ENCODE data around the gene NEDD1.

Gene NEDD1

DNA sequence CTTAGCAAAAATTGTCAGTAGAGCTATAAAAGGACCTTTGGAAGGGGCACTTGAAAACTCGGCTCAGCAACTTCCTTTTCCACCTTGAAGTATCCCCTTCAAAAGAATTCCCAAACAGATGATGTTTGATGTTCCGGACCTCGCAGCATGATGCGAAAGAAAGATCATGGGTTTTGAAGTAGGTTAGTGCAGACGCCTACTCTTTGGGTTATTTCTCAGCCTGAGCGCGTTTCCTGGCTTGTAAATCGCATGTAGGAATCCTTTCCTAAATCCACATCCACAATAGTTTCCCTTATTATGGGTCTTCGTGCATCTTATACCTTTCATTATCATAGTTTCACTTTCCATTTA, 584 bp upstream of the NEDD1 start:
- DNase-seq = no peak

DNA sequence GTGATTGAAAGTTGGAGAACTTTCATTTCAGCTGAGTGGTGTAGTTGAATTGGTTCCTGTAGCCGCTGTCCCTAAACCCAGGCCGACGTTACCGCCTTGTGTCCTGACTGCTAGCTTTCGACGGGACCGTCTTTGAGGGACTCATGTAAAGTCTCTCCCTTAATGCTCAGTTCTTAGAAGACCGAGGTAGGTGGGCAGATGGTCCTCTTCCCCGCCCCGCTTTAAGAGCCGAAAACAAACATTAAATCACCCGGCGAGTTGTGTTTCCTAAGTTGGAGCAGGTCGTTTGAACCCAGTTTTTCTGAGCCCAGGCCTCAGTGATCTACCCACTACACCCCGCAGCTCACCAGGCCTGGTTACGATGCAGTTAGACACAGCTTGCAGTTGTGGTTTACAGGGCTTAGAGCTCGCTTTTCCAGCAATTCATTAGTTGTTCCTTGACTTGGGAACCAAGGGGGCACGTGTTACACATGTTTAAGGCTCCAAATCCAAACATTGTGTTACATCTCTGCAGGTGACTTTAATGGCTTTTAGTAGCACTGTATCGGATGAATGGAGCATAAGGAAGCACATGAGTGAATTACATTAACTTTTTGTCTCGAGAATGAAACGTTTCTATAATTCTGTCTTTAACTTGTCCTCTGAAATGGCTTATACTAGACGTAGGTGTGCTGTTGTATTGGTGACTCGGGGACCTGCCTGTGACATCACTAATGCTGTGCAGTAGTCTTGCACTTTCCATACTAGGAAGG, 790 bp downstream of the NEDD1 start:
- no peak for DNase-seq

DNA sequence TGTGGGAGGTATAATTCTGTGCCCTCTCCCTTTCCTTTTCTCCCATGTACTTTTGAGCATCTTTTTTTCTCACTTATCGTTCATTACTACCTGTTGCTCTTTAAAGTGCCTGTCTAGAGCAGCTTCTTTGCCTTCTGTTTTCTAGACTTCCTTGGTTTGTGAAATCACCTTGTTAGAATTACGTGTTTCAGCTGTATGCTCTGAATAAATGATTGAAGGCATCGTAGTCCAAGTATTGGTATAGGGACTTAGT, 1.3 kb downstream of the NEDD1 start:
- no peak for DNase-seq

DNA sequence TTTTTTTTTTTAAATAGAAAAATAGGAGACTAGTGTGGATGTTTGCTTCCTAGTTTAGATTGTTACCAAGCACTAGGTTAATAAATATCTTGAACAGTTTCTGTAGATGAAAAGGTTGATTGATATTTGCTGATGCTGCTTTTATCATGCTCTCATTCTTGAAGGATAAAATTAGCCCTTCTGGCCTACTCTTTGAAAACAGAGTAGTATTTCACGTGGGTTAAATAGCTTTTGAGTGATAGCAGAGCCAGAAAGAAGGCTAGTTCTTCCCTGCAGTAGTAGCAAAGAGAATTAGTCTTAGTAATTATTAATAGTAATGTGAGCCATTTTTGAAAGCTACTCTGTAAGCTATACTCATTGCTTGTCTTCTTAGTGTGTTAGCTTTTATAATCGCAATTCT, 5.2 kb downstream of the NEDD1 start:
- no peak for DNase-seq

DNA sequence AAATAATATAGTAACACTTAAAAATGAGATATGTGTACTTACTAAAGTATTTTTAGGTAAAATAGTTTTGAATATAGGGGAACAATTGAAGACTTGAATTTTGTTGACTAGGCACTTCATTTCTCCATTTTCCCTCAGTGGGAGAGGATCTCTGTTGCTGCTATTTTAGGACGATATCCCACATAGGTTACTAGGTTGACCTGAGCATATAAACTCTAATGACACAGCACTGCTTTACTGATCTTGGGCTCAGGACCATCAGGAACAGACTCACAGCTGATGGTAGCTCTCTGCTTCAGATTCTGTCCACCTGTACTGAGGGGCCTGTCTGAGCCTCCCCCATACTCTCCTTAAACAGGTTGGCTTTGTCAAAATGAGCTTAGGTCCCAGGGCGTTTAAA, 5.9 kb downstream of the NEDD1 start:
- no peak for DNase-seq

DNA sequence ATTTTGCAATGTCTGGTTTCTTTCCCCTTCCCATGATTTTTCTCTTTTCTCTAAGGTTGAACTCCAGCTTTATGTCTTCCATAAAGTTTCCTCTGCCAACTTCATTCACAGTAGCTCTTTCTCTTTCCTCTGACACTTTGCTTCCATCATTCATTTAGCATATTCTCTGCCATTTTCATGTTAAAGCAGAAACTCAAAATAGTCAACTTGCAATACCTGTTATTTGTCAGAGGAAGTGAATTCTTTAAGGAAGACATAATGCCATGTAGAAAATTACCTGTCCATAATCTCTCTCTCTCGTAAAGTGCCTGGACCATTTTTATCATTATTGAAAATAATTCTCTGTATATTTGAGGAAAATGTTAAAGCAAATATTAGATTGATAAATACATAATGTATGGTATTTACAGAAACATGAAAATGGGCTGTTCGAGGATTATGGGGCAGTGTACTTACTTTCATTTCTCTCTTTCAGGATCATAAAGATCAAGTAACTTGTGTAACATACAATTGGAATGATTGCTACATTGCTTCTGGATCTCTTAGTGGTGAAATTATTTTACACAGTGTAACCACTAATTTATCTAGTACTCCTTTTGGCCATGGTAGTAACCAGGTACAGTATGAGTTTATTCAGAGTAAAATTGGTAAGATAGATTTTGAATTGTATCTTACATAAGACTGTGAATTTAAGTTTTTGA, 12.6 kb downstream of the NEDD1 start:
- no peak for DNase-seq

DNA sequence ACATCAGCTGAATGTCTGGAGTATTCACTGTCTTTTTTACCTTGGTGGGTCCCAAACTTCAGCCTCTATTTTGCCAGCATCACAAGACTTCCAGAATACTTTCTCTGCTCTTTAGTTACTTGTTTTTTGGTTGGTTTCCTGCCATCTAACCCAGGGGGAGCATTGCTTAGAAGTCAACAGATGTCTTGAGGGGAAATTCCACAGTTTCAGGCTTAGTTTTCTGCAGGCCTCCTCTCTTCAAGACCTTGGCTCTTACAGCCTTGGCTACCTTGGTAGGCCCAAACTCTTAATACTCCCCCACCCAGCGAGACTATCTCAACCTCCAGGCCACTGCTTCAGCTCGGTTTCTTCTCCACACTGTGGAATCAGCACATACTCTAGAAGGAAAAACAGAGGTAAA, 41.7 kb downstream of the NEDD1 start:
- no peak for DNase-seq

DNA sequence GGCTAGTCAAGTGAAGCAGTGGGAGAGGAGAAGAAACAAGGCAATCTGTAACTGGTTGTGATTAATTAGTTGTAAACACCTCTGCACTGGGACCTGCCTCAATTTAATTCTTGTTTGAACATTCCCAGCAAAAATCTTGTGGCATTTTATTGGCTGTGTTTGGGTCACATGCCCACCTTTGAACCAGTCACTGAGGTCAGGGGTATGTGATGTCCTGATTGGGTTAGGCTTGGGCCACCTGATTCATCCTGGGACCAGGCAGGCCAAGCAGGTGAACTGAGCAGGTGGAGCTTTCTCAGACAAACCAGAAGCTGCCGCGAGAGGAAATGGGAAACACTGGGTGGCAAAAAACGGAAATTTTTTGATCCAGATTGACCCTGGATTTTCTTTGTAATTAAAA, 72.5 kb downstream of the NEDD1 start:
- no peak for DNase-seq

DNA sequence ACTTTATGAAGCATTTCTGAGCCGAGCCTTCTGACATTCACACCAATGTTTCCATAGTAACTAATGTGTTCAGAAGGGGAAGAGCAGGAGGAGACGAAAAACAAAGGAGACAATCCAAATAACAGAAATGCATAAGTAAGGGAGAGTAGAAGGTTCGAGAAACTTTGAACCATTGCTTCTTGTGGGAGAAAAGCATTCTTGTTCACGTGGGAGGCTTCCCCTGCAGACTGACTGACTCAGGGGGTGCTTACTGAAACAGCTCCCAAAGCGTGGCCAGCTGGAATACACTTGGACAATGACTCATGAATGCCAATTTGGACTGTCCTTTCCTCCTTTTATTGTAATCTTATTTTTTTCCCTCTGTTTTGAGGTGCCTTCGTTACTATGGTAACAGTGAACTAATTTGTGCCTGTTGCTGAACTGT, 73.9 kb downstream of the NEDD1 start:
- no peak for DNase-seq

DNA sequence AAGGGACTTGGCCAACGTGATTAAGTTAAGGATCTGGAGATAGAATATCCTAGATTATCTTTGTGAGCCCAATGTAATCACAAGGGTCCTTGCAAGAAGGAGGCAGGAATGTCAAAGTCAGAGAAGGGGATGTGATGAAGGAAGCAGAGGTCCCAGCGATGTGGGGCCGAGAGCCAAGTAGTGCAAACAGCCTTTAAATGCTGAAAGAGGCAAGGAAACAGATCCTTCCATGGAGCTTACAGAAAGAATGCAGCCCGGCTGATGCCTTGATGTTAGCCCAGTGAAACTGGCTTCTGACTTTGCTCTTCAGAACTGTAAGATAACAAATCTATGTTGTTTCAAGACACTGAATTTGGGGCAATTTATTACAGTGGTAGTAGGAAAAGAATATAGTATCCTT, 74.9 kb downstream of the NEDD1 start:
- no peak for DNase-seq

DNA sequence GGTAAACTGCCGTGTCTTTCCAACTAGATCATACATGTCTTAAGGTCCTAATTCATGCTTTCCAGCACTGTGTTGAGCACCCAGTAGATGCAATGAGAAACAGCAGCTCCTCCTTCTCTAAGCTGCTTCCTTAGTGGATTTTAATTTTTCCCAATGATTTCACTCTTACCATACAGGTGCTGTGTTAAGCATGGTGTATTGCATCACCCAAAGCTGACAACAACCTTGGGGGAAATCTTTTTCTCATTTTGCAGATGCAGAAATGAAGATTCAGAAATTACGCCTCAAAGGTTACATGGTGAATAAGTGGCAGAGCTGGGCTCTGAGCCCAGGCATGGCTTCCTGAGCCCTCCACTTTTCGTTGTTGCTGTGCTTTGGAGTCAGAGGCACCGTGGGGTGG, 75.6 kb downstream of the NEDD1 start:
- DNase-seq = no peak

DNA sequence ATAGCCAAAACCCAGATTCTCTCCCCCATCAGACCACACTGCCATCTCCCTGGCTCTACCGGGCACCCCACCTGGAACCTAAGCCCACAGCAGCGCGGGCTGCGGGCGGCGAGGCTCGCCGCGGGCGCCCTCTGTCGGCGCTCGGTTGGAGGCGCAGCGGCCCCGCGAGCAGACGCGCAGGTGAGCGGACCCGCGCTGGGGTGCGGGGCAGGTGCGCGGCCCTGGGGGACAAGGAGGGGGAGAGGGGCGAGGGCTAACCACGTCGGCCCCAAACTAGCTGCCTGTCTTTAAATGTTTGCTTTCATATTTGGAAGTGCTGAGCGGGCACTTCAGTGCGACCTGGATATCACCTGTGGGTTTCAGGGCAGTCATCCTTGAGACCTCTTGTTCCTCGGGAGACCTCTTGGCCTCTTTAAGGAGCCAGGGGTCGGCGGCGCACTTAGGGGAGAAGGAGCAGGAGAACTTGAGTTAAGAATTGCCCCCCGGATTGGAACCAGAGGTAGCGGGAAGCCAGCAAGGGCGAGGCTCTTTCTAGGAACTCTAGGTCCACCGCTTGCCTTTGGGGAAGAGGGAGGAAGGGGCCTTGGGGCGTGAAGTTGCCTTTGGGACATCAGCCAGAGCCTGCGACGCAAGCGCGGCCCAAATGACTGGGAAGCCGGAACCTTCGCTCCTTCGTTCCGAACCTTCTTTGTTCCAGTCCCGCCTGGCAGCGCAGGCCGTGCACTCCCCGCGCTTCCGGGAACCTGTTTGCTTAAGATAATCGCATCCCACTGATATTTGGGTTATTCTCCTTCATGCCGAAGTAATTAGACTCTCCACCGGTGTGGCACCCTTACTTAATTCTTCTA, 78.7 kb downstream of the NEDD1 start:
- DNase-seq = peak; percentile 74

DNA sequence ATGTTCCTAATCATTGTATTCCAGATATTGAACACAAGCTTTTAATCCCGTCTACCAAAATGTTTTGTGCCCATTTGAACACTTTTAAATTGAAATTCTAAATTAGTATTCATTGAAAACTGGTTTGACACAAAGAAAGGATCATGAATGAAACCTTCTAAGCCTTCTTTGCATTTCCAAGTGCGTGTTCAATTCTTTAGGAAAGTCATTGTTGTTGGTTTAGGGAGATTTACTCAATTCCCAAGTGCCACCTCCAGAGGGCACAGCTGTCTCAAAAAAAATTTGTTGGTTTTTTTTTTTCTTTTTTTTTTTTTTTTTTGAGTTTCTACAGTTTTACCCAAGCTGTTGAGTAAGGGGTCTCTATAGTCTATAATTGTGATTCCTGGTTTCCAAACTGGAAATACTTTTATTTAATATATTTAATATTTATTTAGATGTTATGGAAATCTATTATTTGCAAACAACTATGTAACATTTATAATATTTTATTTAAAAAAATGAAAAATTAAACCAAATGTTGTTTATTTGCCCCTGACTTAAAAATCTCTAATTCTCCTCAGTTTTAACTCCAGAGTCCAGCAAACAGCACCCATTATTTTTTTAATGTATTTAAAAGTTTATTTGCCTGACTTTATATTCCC, 79.9 kb downstream of the NEDD1 start:
- peak; percentile 74 for DNase-seq

DNA sequence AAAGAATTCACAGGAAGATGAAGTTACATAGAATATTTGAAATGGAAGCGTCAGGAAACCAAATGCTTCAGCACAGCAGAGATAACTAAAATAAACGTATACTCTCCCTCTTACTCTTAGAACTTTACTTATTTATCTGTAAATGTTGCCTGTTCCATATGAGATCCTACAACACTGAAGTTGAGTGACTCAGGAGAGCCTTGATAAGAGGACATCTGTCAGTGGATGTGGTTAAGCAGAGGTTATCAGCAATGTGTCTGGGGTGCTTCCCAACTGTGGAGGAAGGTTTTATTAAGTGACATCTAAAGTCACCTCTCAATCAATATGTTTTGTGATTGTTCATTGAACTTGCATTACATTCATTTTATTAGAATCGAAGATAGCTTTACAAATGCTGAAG, 81.9 kb downstream of the NEDD1 start:
- DNase-seq = no peak

DNA sequence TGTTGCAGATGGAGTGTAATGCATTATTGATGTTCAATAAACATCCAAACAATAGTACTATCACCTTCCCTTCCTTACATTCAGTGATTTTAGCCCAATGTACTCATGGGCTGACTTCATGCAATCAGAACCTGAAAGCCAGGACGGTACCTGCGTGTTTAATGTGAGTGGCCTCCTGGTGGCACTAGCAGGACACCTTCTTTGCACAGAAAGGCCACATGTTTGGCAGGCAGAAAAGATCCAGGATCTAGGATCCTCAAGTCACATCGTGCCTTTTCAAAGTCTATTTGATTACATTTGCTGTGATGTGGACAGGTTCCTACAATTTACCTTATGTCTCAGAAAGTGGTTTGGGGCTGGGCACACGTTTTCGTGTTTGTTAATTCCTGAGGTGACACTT, 82.9 kb downstream of the NEDD1 start:
- peak; percentile 62 for DNase-seq

DNA sequence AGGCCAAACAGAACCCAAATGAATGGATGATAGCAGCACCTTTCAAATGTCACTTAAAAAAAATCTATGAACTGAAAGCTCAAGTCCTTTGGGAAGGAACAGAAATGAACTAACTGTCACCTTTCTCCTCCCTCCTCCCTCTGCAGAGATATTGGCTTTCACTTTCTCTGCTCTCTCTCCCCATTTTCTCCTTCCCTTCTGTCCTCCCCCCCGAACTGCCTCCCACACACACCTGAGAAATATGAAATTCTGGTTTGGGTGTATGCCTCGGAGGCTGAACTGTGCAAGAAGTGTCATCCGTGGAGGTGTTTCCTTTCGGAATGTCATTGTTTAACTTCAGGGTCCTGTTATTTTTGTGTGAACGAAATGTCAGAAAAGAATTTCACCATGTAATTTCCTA, 87.8 kb downstream of the NEDD1 start:
- no peak for DNase-seq

DNA sequence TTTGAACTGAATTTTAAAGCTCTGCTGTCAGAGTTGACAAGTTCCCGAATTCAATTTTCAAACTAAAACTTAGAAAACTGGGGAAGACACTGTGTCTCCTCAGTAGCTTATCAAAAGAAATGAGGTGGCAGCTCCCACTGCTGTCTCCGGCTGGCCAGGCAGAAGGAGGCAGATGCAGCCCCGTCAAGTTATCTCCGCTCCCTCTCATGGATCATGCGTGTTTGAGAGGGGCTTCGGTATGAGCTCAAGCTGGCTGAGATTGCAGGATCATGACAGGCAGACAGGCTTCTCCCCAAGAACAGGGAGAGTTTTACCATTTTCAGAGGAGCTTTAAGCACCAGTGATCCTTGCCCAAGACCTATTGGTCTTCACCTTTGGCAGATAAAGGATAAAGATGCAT, 88.8 kb downstream of the NEDD1 start:
- DNase-seq = no peak

DNA sequence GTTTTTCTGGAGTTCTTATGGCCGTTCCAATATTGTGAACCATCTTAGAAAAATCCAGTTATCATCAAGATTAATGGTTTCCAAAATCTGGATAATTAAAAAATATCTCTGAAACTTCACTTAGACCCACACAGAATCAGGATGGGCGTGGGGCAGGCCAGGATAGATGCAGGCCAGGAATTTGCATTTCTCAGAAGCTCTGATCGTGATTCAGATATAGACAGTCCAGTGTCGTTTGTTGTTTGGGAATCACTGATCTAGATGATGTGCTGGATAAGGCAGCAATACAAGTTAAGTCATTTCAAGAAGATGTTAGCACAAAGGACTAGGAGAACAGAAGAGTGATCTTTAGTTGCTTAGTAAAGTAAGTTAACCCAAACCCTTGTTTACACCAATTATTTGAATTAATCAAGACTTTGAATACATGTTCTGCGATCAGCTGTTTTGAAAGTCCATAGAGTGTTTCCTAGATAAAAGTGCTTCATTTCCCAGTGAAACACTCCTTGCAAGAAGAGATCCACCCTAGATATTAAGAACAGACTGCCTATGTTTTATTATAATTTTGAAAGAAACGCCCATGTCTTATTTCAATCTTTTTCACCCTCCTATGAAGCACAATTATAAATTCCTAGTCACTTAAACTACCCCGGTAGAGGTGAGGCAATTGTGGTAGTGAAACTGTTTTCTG, 90.9 kb downstream of the NEDD1 start:
- DNase-seq = no peak

DNA sequence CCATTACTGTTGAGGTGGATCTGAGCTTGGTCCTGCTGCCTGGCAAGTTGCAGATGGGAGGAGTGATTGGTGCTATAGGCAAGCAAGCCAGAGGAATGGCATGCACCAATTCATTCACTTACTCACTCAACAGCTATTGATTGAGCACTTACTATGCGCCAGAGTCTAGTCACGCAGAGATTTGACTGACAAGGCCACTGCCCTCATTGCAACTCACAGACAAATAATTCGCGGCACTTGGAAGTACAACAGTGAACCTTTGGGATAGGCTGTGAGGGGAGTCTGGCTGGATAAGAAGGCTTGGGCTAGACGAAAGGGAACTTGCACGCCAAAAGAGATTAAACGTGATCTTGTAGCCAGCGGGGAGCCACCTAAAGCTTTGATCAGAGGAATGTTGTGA, 96.2 kb downstream of the NEDD1 start:
- DNase-seq = no peak

Data from NCI-H774 (cell line).